ENCODE results near the gene SAMD4A.

DNA sequence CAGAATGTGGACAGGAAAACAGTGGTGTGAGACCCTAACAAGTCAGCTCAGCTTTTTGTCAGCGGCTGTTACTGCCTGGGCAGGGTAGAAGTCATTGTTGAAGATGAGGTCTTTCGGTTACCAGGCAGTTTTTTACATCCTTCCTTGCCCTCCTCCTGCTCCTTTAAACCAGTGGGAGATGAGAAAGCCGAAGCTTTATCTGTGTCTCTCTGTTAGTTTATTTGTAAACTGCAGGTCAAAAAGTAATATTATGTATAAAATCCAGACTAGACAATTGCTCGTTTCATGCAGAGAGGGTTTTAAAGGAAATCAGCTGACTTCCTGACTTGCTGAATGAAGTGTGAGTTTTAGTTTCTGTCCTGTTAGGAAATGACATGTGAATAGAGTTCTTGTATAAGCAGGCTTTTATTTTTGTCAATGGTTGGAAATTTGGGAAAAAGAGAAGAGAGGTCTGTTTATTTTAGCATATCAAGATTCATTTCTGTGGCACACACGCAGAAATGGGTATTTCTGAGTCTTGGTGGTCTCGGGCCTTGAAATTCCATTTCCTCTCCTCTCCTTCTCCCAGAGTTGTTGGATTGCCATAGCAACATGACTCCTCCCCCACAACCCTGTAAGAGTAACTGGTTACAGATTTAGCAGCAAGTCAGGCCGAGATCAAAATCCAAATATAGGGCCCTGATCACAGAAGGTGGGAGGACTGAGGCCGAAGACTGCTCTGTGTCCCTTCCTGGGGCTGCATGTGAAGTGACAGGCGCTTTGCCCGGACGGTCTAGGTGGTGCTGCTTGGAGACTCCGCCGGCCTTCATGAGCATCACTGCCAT is 60.8 kb downstream of the SAMD4A start:
- TF ChIP-seq CTCF (conservative IDR thresholded peaks at IDR 0.05), result no peak
- TF ChIP-seq EZH2 (IDR thresholded peaks at IDR 0.05; ENCODE audit: low read depth), result no peak

All from PC-9 (cell line).